Measurements from ENCODE around the gene RUFY4. TPM values are rescaled to one million over a fixed set of nuclear protein-coding genes. Genes with fewer than 3 reads are reported as not detected.
A peak's percentile ranks its signal among the peaks of the same experiment; 100 is the strongest.

The RUFY4 gene
- total and polyA plus RNA-seq, 4 experiments from 2014 or later = 0.16 to 0.81 (median 0.30) TPM; not detected in 1

GRCh38 chr2:218022851-218023530, 46.1 kb upstream of the RUFY4 start:
- no peaks in the 10 kb centered on the region for H3K4me1 Mint-ChIP-seq
- H3K36me3 ChIP-seq (ENCODE audit: insufficient read depth, low read length) = no peaks in the 10 kb centered on the region
- H3K27ac Mint-ChIP-seq = no peak overlapping the region
- CTCF ChIA-PET (ENCODE audit: partially characterized antibody) = interaction anchor here (1.1 to 1.4 kb wide), 2 partner anchors 10 to 33 kb away, joined by 3 read pairs; no protein-coding TSS in a partner anchor
- intact Hi-C loops (cut with micrococcal nuclease) = no loop called here
- no peak overlapping the region for H3K4me3 Mint-ChIP-seq
- H3K9me3 ChIP-seq (ENCODE audit: control insufficient read depth in 1 of 2, low read length in 2 of 2) = no peaks in the 10 kb centered on the region
- no peaks in the 10 kb centered on the region for H3K27me3 ChIP-seq (ENCODE audit: insufficient read depth, low read length)
- H3K27ac ChIP-seq (ENCODE audit: low read depth, low read length) = no peak overlapping the region
- H3K36me3 Mint-ChIP-seq = no peaks in the 10 kb centered on the region
- POLR2A ChIA-PET (ENCODE audit: partially characterized antibody) = no interaction called here
- DNase-seq = no peak
- peaks cover 0 to 2% of the 10 kb centered on the region in 2 donors for H3K27me3 Mint-ChIP-seq
- no peak overlapping the region for H3K4me3 ChIP-seq (ENCODE audit: low read length in 2 of 2)
- no peaks in the 10 kb centered on the region for H3K9me3 Mint-ChIP-seq
- H3K4me1 ChIP-seq (ENCODE audit: insufficient read depth, low read length) = no peaks in the 10 kb centered on the region

- CTCF ChIA-PET (ENCODE audit: partially characterized antibody) = interaction anchor here (1.1 to 1.4 kb wide), 2 partner anchors 9 to 34 kb away, joined by 3 read pairs; no protein-coding TSS in a partner anchor
- H3K9me3 ChIP-seq (ENCODE audit: control insufficient read depth in 1 of 2, low read length in 2 of 2) = no peaks in the 10 kb centered on the region
- no peak overlapping the region for H3K27ac Mint-ChIP-seq
- POLR2A ChIA-PET (ENCODE audit: partially characterized antibody) = no interaction called here
- no peak for DNase-seq
- no peaks in the 10 kb centered on the region for H3K36me3 Mint-ChIP-seq
- no peaks in the 10 kb centered on the region for H3K4me1 ChIP-seq (ENCODE audit: insufficient read depth, low read length)
- H3K27ac ChIP-seq (ENCODE audit: low read depth, low read length) = no peak overlapping the region
- H3K36me3 ChIP-seq (ENCODE audit: insufficient read depth, low read length) = no peaks in the 10 kb centered on the region
- no peaks in the 10 kb centered on the region for H3K27me3 ChIP-seq (ENCODE audit: insufficient read depth, low read length)
- no peak overlapping the region for H3K4me3 Mint-ChIP-seq
- H3K4me1 Mint-ChIP-seq = no peaks in the 10 kb centered on the region
- no peak overlapping the region for H3K4me3 ChIP-seq (ENCODE audit: low read length in 2 of 2)
- intact Hi-C loops (cut with micrococcal nuclease) = no loop called here
- no peaks in the 10 kb centered on the region for H3K9me3 Mint-ChIP-seq
- H3K27me3 Mint-ChIP-seq = peaks cover 0 to 2% of the 10 kb centered on the region in 2 donors
These were observed 45.4 kb upstream of the RUFY4 start for GRCh38 chr2:218023636-218024035.

GRCh38 chr2:218024336-218024735, 44.7 kb upstream of the RUFY4 start:
- Mint-ChIP-seq H3K27ac (no peak overlapping the region), H3K36me3 (no peaks in the 10 kb centered on the region), H3K27me3 (peaks cover 0 to 2% of the 10 kb centered on the region in 2 donors), H3K4me1 (no peaks in the 10 kb centered on the region), H3K9me3 (no peaks in the 10 kb centered on the region), H3K4me3 (no peak overlapping the region)
- intact Hi-C loops (cut with micrococcal nuclease) = no loop called here
- H3K27me3 ChIP-seq (ENCODE audit: insufficient read depth, low read length) = no peaks in the 10 kb centered on the region
- ChIA-PET CTCF (ENCODE audit: partially characterized antibody) (interaction anchor here (1.1 to 1.4 kb wide), 2 partner anchors 8 to 35 kb away, joined by 3 read pairs; no protein-coding TSS in a partner anchor), POLR2A (ENCODE audit: partially characterized antibody) (no interaction called here)
- no peak for DNase-seq
- no peak overlapping the region for H3K27ac ChIP-seq (ENCODE audit: low read depth, low read length)
- H3K36me3 ChIP-seq (ENCODE audit: insufficient read depth, low read length) = no peaks in the 10 kb centered on the region
- no peaks in the 10 kb centered on the region for H3K9me3 ChIP-seq (ENCODE audit: control insufficient read depth in 1 of 2, low read length in 2 of 2)
- H3K4me3 ChIP-seq (ENCODE audit: low read length in 2 of 2) = no peak overlapping the region
- H3K4me1 ChIP-seq (ENCODE audit: insufficient read depth, low read length) = no peaks in the 10 kb centered on the region

GRCh38 chr2:218024871-218025270, 44.2 kb upstream of the RUFY4 start:
- H3K4me3 ChIP-seq (ENCODE audit: low read length in 2 of 2) = no peak overlapping the region
- POLR2A ChIA-PET (ENCODE audit: partially characterized antibody) = no interaction called here
- no peaks in the 10 kb centered on the region for H3K9me3 Mint-ChIP-seq
- no peaks in the 10 kb centered on the region for H3K9me3 ChIP-seq (ENCODE audit: control insufficient read depth in 1 of 2, low read length in 2 of 2)
- no peaks in the 10 kb centered on the region for H3K27me3 Mint-ChIP-seq
- no peak overlapping the region for H3K27ac Mint-ChIP-seq
- no peaks in the 10 kb centered on the region for H3K4me1 Mint-ChIP-seq
- H3K4me3 Mint-ChIP-seq = no peak overlapping the region
- DNase-seq = no peak
- no peak overlapping the region for H3K27ac ChIP-seq (ENCODE audit: low read depth, low read length)
- CTCF ChIA-PET (ENCODE audit: partially characterized antibody) = no interaction called here
- intact Hi-C loops (cut with micrococcal nuclease) = no loop called here
- H3K27me3 ChIP-seq (ENCODE audit: insufficient read depth, low read length) = no peaks in the 10 kb centered on the region
- no peaks in the 10 kb centered on the region for H3K36me3 Mint-ChIP-seq
- no peaks in the 10 kb centered on the region for H3K4me1 ChIP-seq (ENCODE audit: insufficient read depth, low read length)
- no peaks in the 10 kb centered on the region for H3K36me3 ChIP-seq (ENCODE audit: insufficient read depth, low read length)

- H3K4me3 ChIP-seq (ENCODE audit: low read length in 2 of 2) = no peak overlapping the region
- H3K9me3 ChIP-seq (ENCODE audit: control insufficient read depth in 1 of 2, low read length in 2 of 2) = no peaks in the 10 kb centered on the region
- no peak overlapping the region for H3K27ac Mint-ChIP-seq
- no peaks in the 10 kb centered on the region for H3K27me3 Mint-ChIP-seq
- ChIA-PET CTCF (ENCODE audit: partially characterized antibody) (no interaction called here), POLR2A (ENCODE audit: partially characterized antibody) (no interaction called here)
- no peaks in the 10 kb centered on the region for H3K9me3 Mint-ChIP-seq
- peak overlapping the region in 1 of 8 donors; percentile 12 for H3K4me3 Mint-ChIP-seq
- H3K36me3 Mint-ChIP-seq = no peaks in the 10 kb centered on the region
- intact Hi-C loops (cut with micrococcal nuclease) = no loop called here
- H3K36me3 ChIP-seq (ENCODE audit: insufficient read depth, low read length) = no peaks in the 10 kb centered on the region
- H3K27me3 ChIP-seq (ENCODE audit: insufficient read depth, low read length) = no peaks in the 10 kb centered on the region
- no peak for DNase-seq
- H3K27ac ChIP-seq (ENCODE audit: low read depth, low read length) = no peak overlapping the region
- no peaks in the 10 kb centered on the region for H3K4me1 Mint-ChIP-seq
- H3K4me1 ChIP-seq (ENCODE audit: insufficient read depth, low read length) = no peaks in the 10 kb centered on the region
These were observed 42.8 kb upstream of the RUFY4 start for GRCh38 chr2:218026244-218026643.

- Histone ChIP-seq H3K36me3 (ENCODE audit: insufficient read depth, low read length) (no peaks in the 10 kb centered on the region), H3K27ac (ENCODE audit: low read depth, low read length) (no peak overlapping the region), H3K4me1 (ENCODE audit: insufficient read depth, low read length) (no peaks in the 10 kb centered on the region), H3K4me3 (ENCODE audit: low read length in 2 of 2) (no peak overlapping the region), H3K27me3 (ENCODE audit: insufficient read depth, low read length) (no peaks in the 10 kb centered on the region), H3K9me3 (ENCODE audit: control insufficient read depth in 1 of 2, low read length in 2 of 2) (no peaks in the 10 kb centered on the region)
- intact Hi-C loops (cut with micrococcal nuclease) = no loop called here
- Mint-ChIP-seq H3K4me3 (no peak overlapping the region), H3K36me3 (no peaks in the 10 kb centered on the region), H3K27me3 (no peaks in the 10 kb centered on the region), H3K27ac (no peak overlapping the region), H3K9me3 (no peaks in the 10 kb centered on the region), H3K4me1 (no peaks in the 10 kb centered on the region)
- ChIA-PET CTCF (ENCODE audit: partially characterized antibody) (no interaction called here), POLR2A (ENCODE audit: partially characterized antibody) (no interaction called here)
- DNase-seq = no peak
These were observed 42.2 kb upstream of the RUFY4 start for GRCh38 chr2:218026676-218027425.

- Histone ChIP-seq H3K4me3 (ENCODE audit: low read length in 2 of 2) (no peak overlapping the region), H3K27ac (ENCODE audit: low read depth, low read length) (no peak overlapping the region), H3K27me3 (ENCODE audit: insufficient read depth, low read length) (no peaks in the 10 kb centered on the region), H3K36me3 (ENCODE audit: insufficient read depth, low read length) (no peaks in the 10 kb centered on the region), H3K9me3 (ENCODE audit: control insufficient read depth in 1 of 2, low read length in 2 of 2) (no peaks in the 10 kb centered on the region), H3K4me1 (ENCODE audit: insufficient read depth, low read length) (no peaks in the 10 kb centered on the region)
- CTCF ChIA-PET (ENCODE audit: partially characterized antibody) = no interaction called here
- H3K4me3 Mint-ChIP-seq = no peak overlapping the region
- H3K4me1 Mint-ChIP-seq = no peaks in the 10 kb centered on the region
- no peaks in the 10 kb centered on the region for H3K36me3 Mint-ChIP-seq
- POLR2A ChIA-PET (ENCODE audit: partially characterized antibody) = no interaction called here
- DNase-seq = no peak
- H3K27me3 Mint-ChIP-seq = no peaks in the 10 kb centered on the region
- peak overlapping the region in 1 of 7 donors; percentile 85 for H3K27ac Mint-ChIP-seq
- intact Hi-C loops (cut with micrococcal nuclease) = no loop called here
- H3K9me3 Mint-ChIP-seq = no peaks in the 10 kb centered on the region
These were observed 41.4 kb upstream of the RUFY4 start for GRCh38 chr2:218027426-218028188.
